NCI-H345 (cell line): ENCODE measurements around the gene FOLH1.
"Not testable (repeated sequence)": the region's sequence is repeated elsewhere in the genome, so short reads cannot be mapped to it uniquely, and the experiment has no call there.

Experiments
- DNase-seq: peaks from one replicate; lab custom pipeline; 2025; lab: John Stamatoyannopoulos, UW

The FOLH1 gene

DNA sequence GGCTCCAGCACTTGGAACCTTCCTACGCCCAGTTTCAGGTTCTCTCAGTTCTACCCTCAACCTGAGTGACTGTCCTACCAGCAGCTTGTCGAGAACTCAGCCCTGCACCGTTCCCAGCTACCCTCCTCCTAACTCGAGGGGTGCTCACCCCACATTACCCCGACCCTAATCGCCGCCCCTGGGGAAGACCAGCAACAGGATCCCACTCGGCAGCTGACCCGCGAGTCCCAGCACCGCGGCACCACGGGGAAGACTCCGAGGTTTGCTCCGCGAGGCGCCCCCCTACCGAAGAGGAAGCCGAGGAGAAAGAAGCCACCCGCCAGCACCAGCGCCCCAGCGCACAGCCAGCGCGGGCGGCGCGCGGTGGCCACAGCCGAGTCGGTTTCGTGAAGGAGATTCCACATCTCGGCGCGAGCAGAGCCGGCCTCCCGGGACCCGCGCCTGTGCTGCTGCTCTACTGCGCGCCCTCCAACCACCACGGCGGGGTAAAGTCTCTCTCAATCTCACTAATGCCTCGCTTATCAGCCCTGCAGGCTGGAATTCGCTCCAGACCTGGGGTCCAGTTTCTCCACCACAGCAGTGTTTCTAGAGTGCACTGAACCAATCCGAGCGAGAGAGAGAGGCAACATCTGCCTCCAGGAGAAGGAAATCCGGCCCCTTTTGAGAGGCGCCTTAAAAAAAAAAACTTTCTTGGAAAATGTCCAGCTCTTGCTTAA, at the start of gene FOLH1:
TSS of gene FOLH1 (minus strand) at position 597 of the 716 bp plus-strand sequence. CDS start at position 404, 193 bp downstream.
- no peak for DNase-seq

DNA sequence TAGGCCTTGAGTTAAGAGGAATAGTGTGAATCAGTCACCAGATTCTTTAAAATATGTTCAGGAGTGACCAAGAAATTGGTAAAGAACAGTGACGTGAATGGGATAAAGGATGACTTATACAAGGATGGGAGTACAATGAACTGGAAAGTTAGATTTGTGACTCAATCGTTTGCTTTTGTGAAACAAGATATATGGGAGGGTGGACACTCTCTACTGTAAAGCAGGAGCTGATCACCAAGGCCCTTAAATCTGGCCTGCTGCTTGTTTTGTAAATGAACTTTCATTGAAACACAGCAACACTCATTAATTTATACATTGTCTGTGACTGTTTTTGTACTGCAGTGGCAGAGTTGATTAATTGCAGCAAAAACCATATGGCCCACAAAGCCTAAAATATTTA, 46.7 kb upstream of the FOLH1 start:
- not testable (repeated sequence) for DNase-seq

DNA sequence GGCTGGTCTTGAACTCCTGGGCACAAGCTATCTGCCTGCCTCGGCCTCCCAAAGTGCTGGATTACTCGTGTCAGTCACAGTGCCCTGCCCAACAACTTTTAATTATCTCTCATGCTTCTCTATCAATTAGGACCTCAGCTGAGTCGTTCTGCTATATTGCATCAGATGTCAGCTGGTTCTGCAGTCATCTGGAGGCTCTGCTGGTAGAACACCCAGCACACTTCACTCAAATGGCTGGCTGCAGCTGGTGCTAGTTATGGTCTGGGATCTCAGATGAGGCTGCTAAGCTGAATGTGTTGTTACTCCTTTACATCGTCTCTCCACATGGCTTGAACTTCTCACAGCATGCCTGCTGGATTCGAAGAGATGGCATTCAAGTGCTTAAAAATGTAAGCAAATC, 42.8 kb upstream of the FOLH1 start:
- DNase-seq: not testable (repeated sequence)

DNA sequence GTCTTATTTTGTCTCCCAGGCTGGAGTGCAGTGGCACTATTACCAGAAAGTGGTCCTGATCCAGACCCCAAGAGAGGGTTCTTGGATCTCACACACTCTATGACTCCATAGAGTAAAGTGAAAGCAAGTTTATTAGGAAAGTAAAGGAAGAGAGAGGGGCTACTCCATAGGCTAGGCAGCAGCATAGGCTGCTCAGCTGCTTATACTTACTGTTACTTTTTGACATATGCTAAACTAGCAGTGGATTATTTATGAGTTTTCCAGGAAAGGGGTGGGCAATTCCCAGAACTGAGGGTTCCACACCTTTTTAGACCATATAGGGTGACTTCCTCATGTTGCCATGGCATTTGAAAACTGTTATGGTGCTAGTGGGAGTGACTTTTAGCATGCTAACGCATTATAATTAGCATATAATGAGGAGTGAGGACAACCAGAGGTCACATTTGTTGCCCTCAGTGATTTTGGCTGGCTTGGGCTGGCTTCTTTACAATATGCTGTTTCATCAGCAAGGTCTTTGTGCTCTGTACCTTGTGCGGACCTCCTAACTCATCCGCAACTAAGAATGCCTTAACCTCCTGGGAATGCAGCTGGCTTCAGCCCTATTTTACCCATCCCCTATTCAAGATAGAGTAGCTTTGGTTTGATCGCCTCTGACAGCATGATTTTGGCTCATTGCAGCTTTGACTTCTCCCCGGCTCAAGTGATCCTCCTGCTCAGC, 42.2 kb upstream of the FOLH1 start:
- DNase-seq: not testable (repeated sequence)

DNA sequence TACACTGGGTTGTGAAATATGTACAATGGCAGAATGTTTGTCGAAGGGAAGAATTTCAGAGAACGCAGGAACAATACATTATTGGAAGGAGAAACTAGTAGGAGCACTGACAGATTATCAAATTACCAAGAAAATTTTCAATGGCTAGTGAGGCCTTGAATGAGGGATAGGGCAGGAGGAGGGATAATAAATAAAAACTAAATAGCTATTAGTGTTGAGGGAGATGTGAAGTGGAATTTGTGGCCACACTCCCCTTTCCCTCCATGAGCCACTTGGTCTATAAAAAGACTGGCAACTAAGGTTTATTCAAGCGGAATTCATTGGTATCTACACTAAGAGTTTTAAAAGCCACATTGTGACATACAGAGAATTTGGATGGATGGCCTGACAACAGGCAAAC, 41.0 kb upstream of the FOLH1 start:
- DNase-seq: not testable (repeated sequence)

DNA sequence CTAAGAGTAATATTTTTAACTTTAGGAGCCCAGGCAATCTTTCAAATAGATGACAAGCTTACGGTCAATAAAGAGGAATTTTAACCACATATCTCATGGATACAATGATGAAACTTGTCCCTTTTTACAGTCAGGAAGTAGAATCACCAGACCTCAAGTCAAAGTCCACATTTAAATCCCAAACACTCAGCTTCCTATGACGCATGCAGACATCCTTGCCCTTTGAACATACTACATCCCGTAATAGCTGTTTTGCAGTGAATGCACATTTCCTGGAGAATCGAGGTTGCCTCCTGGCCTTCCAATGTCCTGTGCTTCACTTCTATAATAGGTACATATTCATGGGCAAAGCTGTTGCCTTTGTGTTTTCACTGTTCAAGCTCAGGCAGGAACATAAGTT, 25.3 kb upstream of the FOLH1 start:
- DNase-seq: not testable (repeated sequence)

DNA sequence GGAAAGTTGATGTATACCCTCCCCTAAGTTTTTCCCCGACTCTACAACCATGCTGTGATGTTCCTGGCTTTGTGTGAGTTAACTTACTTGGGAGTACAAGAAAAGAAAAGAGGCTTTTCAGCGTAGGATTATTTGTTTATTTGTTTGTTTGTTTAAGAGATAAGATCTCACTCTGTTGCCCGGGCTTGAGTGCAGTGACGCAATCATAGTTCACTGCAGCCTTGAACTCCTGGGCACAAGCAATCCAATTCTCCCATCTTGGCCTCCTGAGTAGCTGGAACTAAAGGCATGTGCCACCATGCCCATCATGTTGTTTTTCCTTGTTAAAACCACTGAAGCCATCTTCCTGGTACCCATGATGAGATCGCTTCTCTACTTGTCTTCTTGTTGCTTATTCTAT, 24.6 kb upstream of the FOLH1 start:
- DNase-seq: not testable (repeated sequence)

DNA sequence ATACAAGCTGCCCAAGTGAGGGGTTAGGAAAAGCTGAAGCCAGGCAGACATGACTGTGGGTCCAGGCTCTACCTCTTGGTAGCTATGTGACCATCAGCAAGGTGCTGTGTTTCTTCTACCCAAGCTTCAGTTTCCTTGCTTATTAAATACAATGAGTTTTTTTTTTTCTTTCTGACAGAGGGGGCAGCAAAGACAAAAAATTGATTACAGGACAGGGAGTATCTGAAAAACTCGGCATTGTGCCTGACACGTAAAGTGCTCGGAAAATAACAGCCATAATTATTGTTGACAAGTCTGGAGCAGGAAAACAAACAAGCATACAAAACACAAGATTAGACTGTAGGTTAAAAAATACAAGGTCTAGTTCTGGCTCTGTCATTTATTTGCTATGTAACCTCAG, 23.3 kb upstream of the FOLH1 start:
- DNase-seq: not testable (repeated sequence)

DNA sequence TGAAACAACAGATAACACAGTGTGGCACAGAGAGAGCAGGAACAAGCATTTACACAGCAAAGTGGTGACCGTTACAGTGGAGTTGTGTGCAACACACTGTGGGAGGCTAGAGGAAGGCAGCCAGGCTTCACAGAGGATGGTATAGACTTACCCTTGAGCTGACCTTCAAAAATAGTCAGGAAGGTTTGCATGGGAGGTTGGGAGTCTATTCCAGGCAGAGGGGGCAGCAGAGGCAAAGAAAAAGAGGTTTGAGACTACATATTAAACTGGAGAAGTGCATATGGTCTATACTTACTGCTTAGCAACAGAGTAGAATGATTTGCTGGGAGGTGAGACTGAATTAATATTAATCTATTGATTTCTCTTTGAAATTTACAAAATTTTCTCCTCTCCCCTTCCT, 22.1 kb upstream of the FOLH1 start:
- not testable (repeated sequence) for DNase-seq

DNA sequence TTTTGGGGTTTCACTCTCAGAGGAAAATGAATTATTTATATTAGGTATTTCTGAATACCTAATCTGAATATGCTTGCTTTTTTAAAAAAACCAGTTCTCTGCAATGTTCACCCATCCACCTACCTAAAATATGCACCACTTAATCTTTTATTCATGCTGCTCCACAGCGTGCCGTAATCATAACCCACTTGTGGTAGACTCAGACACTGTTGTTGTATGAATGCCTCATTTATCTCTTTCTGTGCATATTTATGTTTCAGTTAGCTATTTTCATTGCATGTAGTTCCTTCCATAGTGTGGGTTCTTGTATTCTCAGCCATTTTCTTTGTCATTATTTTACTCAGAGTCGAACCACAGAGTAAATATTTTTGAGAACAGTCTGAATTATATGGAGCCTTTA, 21.6 kb upstream of the FOLH1 start:
- not testable (repeated sequence) for DNase-seq

DNA sequence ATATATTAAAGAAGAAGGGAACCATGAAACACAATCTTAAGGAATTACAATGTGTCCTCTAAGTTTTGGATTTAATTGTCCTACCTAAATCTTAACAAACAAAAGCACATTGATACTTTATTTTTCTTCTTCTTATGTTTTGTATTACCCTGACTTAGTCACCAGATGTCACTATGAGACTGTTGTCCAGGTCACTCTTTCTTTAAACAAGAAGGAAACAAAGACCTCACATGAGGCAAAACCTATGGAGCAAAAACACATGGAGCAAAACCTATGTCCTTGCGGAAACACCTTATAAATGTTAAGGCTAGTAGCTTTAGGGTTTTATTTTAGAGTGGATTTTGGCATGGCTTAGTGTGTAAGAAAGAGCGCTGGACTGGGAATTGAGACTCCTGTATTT, 20.7 kb upstream of the FOLH1 start:
- DNase-seq: not testable (repeated sequence)

DNA sequence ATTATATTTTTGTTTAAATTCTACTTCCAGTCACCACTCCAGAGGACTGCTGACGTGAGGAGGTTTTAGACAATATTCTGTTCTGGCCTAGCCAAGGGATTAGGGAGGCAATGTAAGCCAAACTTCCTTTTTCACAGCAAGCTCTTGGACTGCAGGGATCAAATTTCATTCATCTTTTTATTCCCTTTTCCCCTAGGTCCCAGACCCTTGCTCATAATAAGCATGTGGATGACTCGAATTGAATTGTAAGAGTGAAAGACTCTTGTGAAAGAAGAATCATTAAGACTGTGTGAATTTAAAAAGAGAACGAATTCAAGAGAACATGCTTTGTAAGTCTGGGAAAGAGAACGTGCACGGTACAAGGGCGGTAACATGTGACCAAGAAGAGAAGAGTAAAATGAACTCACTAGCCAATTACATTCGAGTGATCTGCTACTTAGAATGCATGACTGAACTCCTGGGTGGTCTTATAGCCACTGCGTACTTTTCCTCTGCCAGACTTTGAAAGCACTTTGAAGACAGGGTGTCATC, 16.9 kb upstream of the FOLH1 start:
- not testable (repeated sequence) for DNase-seq

DNA sequence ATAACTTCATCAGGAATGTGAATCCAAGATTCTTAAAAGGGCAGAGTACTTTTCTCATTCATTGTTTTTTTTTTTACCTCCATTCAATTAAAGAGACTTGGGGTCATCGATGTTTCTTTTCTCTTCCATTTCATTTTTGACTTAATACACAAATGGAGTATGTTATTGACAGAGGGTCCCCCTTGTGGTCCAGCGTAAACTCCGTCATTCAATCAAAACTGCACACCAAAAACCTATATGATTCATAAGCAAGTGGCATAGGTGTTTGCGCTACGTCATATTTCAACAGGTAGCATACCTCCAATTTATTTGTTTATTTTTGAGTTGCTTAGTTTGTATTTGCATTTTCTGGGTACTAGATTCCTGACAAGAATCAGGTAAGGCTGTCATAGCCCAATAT, 12.7 kb upstream of the FOLH1 start:
- no peak for DNase-seq

DNA sequence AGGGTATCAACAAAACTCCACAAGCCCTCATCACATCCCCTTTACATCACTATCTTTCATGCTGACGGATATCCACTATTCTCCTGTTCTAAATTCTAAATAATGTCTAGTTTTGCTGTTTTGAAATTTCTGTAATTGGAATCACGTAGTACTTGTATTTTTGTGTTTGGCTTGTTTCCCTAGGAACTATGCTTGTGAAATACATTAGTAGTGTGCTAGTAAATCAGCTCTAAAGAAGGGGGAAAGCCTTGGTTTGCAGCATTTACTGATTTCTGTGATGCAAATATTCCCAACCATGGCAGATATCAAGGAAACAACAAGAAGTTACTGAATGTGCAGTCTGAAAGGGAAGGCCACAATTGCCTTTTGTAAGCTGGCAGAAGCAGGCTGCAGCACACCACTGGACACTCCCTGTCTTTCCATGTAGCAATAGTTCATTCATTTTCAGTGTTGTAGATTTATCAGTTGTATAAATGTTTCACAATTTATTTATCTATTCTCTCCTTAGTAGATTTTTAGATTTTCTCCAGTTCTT, 4.7 kb upstream of the FOLH1 start:
- no peak for DNase-seq

DNA sequence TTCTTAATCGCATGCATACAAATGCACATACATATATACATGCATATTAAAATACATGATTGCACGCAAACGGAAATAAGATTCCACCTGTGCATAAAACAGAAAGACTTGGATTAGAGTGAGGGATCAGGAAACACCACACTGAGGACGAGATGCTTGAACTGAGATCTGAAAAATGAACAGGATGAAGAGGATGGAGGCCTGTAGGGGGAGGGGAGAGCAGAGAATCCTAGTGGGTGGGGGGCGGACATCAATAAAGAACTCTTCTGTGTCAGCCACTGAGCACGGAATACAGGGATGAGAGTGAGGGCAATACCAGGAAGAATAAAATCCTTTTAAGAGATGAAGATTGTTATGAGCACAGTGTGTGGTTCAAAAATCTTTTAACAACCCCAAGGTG, 1.4 kb downstream of the FOLH1 start:
- not testable (repeated sequence) for DNase-seq

DNA sequence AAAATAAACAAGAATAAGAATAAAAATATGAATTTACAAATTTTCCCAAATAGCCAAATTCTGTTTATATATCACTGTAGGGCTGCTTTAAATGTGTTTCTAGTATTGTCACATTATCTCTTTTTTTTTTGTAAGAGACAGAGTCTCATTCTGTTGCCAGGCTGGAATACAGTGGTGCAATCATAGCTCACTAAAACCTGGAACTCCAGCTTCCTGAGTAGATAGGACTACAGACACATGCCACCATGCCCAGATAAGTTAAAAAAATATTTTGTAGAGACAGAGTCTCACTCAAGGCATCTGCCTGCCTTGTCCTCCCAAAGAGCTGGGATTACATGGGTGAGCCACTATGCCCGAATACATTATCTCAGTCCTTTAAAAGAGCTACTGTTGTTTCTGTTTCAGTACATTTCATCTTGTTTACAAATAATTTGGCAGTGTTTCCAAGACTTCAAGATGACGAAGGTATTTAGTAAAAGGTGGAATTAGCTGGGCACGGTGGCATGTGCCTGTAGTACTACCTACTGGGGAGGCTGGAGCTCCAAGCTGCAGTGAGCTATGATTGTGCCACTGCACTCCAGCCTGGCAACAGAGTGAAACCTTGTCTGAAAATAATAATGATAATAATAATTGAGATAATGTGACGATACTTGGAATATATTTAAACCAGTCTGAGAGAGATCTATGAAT, 6.0 kb downstream of the FOLH1 start:
- DNase-seq: no peak

DNA sequence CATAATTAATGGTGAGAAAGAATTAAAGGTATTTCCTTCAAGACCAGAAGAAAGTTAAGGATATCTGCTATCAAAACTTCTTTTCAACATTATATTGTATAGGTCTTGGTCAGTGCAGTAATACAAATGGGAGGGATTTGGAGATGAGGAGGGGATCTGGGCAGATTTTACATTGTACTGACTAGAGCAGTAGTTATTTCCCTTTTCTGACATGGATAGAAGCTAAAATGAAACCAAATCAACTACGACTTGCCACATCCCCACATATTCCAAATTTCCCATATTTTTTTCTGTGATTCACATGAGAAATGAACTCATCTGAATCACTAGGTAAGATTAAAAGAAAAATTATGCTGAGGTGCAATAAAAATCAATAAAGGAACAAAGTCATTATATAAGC, 11.6 kb downstream of the FOLH1 start:
- DNase-seq: not testable (repeated sequence)

DNA sequence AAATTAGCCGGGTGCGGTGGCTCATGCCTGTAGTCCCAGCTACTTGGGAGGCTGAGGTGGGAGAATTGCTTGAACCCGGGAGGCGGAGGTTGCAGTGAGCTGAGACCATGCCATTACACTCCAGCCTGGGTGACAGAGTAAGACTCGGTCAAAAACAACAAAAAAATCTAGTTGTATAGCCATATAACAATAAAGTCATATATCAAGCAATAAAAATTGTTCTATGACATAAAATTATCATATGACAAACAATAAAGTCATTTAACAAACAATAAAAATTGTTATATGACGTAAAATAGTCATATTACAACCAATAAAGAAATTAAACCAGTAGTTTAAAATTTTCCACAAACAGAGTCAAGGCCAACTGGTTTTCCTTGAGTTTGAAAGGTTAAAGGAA, 12.4 kb downstream of the FOLH1 start:
- not testable (repeated sequence) for DNase-seq

DNA sequence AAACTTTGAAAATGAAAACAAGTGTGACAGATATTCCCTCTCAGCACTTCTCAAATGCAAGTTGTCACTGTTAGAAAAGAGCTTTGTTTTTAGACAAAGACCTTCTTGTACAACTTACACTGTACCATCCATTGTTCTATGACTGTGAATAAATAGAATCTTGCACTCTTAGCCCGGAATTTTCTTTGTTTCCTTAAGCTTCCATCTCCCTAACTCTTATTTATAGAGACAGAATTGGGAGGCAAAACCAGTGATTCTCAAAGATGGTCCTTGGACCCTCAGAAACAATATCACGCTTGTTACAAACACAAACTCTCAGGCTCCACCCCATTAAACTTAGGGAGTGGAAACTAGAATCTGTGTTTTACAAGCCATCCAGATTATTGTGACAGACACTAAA, 18.1 kb downstream of the FOLH1 start:
- not testable (repeated sequence) for DNase-seq

DNA sequence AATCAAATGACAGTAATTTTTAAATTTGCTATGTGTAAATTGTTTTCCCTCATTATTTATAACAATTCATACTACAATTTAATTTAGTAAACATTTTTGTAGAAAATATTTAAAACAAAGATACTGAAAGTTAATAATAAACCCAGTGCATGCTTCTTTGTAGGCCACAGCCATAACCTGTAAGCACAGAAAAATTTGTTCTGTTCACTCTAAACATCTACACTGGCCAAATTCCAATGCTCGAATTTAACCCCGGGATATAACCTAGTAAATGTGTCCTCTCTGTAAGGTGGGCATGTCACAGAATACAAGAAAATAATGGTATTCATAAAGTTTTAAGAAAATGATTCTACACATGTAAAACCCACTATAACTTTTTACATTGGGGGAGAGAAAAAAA, 22.2 kb downstream of the FOLH1 start:
- not testable (repeated sequence) for DNase-seq

DNA sequence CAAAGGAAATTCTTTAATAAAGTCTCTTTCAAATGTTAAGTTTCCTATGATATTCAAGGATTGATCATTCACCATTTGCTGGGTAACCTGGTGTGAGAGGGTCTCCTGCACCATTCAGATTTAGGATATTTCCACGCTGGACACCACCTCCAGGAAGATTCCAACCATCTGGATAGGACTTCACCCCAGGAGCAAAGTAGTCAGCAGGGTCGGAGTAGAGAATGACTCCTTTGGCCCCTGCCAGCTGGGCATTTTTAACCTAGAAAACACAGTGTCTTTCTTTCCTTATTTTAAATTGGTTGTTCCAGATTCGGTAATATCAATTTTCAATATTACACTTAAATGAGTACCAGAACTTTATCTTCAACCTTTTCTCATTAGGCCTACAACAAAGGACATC, 22.8 kb downstream of the FOLH1 start:
- not testable (repeated sequence) for DNase-seq

DNA sequence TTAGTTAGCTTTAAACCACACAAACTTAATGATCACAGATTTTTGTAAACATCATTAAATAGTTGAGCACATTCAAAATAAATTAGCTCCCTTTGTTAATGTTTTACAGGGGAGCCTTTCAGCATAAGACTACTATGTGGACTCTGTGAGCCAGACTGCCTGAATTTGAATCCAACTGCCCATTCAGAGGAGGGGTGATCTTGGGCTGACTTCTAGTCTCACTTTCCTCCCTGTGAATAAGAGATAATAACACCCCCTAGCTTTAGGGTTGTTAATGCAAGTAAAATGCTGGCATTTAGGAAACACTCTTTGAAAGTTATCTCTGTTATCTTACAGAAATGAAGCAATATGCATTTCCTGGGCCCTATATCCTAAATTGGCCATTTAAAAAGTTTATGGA, 23.6 kb downstream of the FOLH1 start:
- DNase-seq: not testable (repeated sequence)
